Adrenal gland (tissue), 5 donors: ENCODE results near the gene COPRS.

Experiments
- POLR2A ChIP-seq, 2 donors: fragments of 450-650 bp; IDR thresholded peaks; one replicate each; pipeline ENCODE4 v1.6.1; 2017; ENCODE audit warnings: antibody characterized with exemption in 2 of 2, mild to moderate bottlenecking in 2 of 2, moderate library complexity in 1 of 2
- TF ChIP-seq, protein P1 (sequence below), 6 experiments: fragments of 450-650 bp in 4 of 6; fragments of 200-600 bp in 2 of 6; sonication (generic) in 1 of 6; IDR thresholded peaks; 1 replicate in 5 of 6; 2 replicates in 1 of 6; pipeline versions ENCODE4 v1.5.1 to v1.8.0; 2016 to 2021; ENCODE audit warnings: antibody characterized with exemption in 6 of 6, mild to moderate bottlenecking in 2 of 6, moderate library complexity in 1 of 6
- donor health status: DM: no; HTN: no; CAD: no.

DNA sequence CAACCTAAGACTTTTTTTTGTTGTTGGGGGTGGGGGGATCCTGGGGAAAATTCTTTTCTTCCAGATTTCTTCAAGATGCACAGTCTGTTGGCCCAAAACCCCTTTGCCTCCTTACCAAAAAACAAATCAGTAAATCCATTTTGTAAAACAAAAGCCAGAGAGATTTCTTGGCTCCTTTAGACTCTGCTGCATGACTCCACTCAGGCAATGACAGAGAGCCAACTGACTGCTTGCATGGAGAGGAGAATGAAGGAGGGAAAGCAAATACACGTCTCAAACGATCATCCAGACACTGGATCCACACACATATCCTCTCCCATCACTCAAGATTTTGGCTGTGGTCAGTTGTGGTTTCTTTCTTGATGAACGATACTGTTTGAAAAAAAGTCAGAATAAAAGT, 13.8 kb downstream of the COPRS start:
- no peak for TF ChIP-seq POLR2A (IDR thresholded peaks at IDR 0.05)
- TF ChIP-seq, protein P1, sequence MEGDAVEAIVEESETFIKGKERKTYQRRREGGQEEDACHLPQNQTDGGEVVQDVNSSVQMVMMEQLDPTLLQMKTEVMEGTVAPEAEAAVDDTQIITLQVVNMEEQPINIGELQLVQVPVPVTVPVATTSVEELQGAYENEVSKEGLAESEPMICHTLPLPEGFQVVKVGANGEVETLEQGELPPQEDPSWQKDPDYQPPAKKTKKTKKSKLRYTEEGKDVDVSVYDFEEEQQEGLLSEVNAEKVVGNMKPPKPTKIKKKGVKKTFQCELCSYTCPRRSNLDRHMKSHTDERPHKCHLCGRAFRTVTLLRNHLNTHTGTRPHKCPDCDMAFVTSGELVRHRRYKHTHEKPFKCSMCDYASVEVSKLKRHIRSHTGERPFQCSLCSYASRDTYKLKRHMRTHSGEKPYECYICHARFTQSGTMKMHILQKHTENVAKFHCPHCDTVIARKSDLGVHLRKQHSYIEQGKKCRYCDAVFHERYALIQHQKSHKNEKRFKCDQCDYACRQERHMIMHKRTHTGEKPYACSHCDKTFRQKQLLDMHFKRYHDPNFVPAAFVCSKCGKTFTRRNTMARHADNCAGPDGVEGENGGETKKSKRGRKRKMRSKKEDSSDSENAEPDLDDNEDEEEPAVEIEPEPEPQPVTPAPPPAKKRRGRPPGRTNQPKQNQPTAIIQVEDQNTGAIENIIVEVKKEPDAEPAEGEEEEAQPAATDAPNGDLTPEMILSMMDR (IDR thresholded peaks at IDR 0.05): no peak
